ENCODE results near the gene CFL1. TPM values are rescaled to one million over a fixed set of nuclear protein-coding genes. Genes with fewer than 3 reads are reported as not detected.

The CFL1 gene
- total and polyA plus RNA-seq, 5 donors from 2014 or later, result 737 to 3,209 (median 2,553) TPM

- Histone ChIP-seq H3K36me3 (ENCODE audit: control insufficient read depth, insufficient read depth, low read length) (peaks cover 14% of the 10 kb centered on the region), H3K4me3 (ENCODE audit: low read depth, low read length) (no peak within 1 kb of the TSS), H3K27me3 (ENCODE audit: control insufficient read depth, insufficient read depth, low read length) (no peaks in the 10 kb centered on the region), H3K9me3 (ENCODE audit: control insufficient read depth in 2 of 2, low read length in 2 of 2) (no peaks in the 10 kb centered on the region), H3K4me1 (ENCODE audit: control insufficient read depth, insufficient read depth, low read length, poor library complexity, severe bottlenecking) (peaks cover 27% of the 10 kb centered on the region), H3K27ac (ENCODE audit: insufficient read depth, low read length, poor library complexity, severe bottlenecking) (peak within 1 kb of the TSS; percentile 33)
- Mint-ChIP-seq H3K4me1 (peaks cover 0 to 45% (median 17%) of the 10 kb centered on the region in 4 donors), H3K4me3 (peak within 1 kb of the TSS in 3 of 4 donors; percentile 41 to 75 (median 75)), H3K27me3 (no peaks in the 10 kb centered on the region), H3K27ac (peak within 1 kb of the TSS in 2 of 3 donors; percentile 66 to 69), H3K9me3 (no peaks in the 10 kb centered on the region), H3K36me3 (peaks cover 6% of the 10 kb centered on the region)
- peak in 1 of 3 donors; percentile 61 for DNase-seq
- ATAC-seq (ENCODE audit: low read depth in 2 of 2), result peak; percentile 61 to 62
Measured at GRCh38 chr11:65879617-65880016, 21.6 kb upstream of the CFL1 start, which contains the start of gene CTSW. Gene CTSW (plus strand): TSS chr11:65879837. CDS start chr11:65879855, 18 bp downstream.

- Mint-ChIP-seq H3K4me3 (peak overlapping the region; percentile 73 to 99 (median 88)), H3K36me3 (no peaks in the 10 kb centered on the region), H3K9me3 (no peaks in the 10 kb centered on the region), H3K27me3 (peaks cover 11% of the 10 kb centered on the region), H3K4me1 (peaks cover 0 to 32% (median 10%) of the 10 kb centered on the region in 4 donors), H3K27ac (peak overlapping the region; percentile 63 to 95 (median 79))
- Histone ChIP-seq H3K4me3 (ENCODE audit: low read depth, low read length) (peak overlapping the region; percentile 61), H3K27me3 (ENCODE audit: control insufficient read depth, insufficient read depth, low read length) (no peaks in the 10 kb centered on the region), H3K4me1 (ENCODE audit: control insufficient read depth, insufficient read depth, low read length, poor library complexity, severe bottlenecking) (peaks cover 16% of the 10 kb centered on the region), H3K36me3 (ENCODE audit: control insufficient read depth, insufficient read depth, low read length) (no peaks in the 10 kb centered on the region), H3K9me3 (ENCODE audit: control insufficient read depth in 2 of 2, low read length in 2 of 2) (no peaks in the 10 kb centered on the region), H3K27ac (ENCODE audit: insufficient read depth, low read length, poor library complexity, severe bottlenecking) (peak overlapping the region; percentile 88)
- ATAC-seq (ENCODE audit: low read depth in 2 of 2) (peak; percentile 88 to 92), DNase-seq (peak; percentile 93 to 96 (median 93))
Measured at GRCh38 chr11:65873318-65874156, 15.6 kb upstream of the CFL1 start.

- H3K27me3 ChIP-seq (ENCODE audit: control insufficient read depth, insufficient read depth, low read length), result no peaks in the 10 kb centered on the region
- no peaks in the 10 kb centered on the region for H3K36me3 Mint-ChIP-seq
- H3K4me3 Mint-ChIP-seq, result peak within 1 kb of the TSS; percentile 73 to 99 (median 88)
- peaks cover 11% of the 10 kb centered on the region for H3K27me3 Mint-ChIP-seq
- H3K36me3 ChIP-seq (ENCODE audit: control insufficient read depth, insufficient read depth, low read length), result peaks cover 1% of the 10 kb centered on the region
- DNase-seq, result no peak
- peaks cover 16% of the 10 kb centered on the region for H3K4me1 ChIP-seq (ENCODE audit: control insufficient read depth, insufficient read depth, low read length, poor library complexity, severe bottlenecking)
- peak within 1 kb of the TSS; percentile 61 for H3K4me3 ChIP-seq (ENCODE audit: low read depth, low read length)
- H3K27ac ChIP-seq (ENCODE audit: insufficient read depth, low read length, poor library complexity, severe bottlenecking), result peak within 1 kb of the TSS; percentile 88
- no peaks in the 10 kb centered on the region for H3K9me3 ChIP-seq (ENCODE audit: control insufficient read depth in 2 of 2, low read length in 2 of 2)
- peak within 1 kb of the TSS; percentile 73 to 95 (median 79) for H3K27ac Mint-ChIP-seq
- ATAC-seq (ENCODE audit: low read depth in 2 of 2), result no peak
- peaks cover 0 to 27% (median 10%) of the 10 kb centered on the region in 4 donors for H3K4me1 Mint-ChIP-seq
- no peaks in the 10 kb centered on the region for H3K9me3 Mint-ChIP-seq
Measured at GRCh38 chr11:65872586-65873317, 14.8 kb upstream of the CFL1 start, which contains the start of gene EFEMP2. Gene EFEMP2 (minus strand): TSS chr11:65872800. CDS start chr11:65872354, 446 bp downstream.

- Histone ChIP-seq H3K27me3 (ENCODE audit: control insufficient read depth, insufficient read depth, low read length) (no peaks in the 10 kb centered on the region), H3K4me3 (ENCODE audit: low read depth, low read length) (no peak overlapping the region), H3K9me3 (ENCODE audit: control insufficient read depth in 2 of 2, low read length in 2 of 2) (no peaks in the 10 kb centered on the region), H3K36me3 (ENCODE audit: control insufficient read depth, insufficient read depth, low read length) (peaks cover 2% of the 10 kb centered on the region), H3K27ac (ENCODE audit: insufficient read depth, low read length, poor library complexity, severe bottlenecking) (no peak overlapping the region), H3K4me1 (ENCODE audit: control insufficient read depth, insufficient read depth, low read length, poor library complexity, severe bottlenecking) (peaks cover 16% of the 10 kb centered on the region)
- H3K36me3 Mint-ChIP-seq, result no peaks in the 10 kb centered on the region
- H3K27ac Mint-ChIP-seq, result peak overlapping the region in 2 of 3 donors; percentile 26 to 32
- no peaks in the 10 kb centered on the region for H3K9me3 Mint-ChIP-seq
- H3K4me3 Mint-ChIP-seq, result peak overlapping the region in 3 of 4 donors; percentile 44 to 81 (median 52)
- ATAC-seq (ENCODE audit: low read depth in 2 of 2), result no peak
- DNase-seq, result no peak
- H3K4me1 Mint-ChIP-seq, result peaks cover 0 to 27% (median 10%) of the 10 kb centered on the region in 4 donors
- peaks cover 11% of the 10 kb centered on the region for H3K27me3 Mint-ChIP-seq
Measured at GRCh38 chr11:65871811-65872548, 14.0 kb upstream of the CFL1 start.

- peaks cover 0 to 24% (median 10%) of the 10 kb centered on the region in 4 donors for H3K4me1 Mint-ChIP-seq
- H3K27ac Mint-ChIP-seq, result peak overlapping the region in 1 of 3 donors; percentile 20
- no peaks in the 10 kb centered on the region for H3K36me3 Mint-ChIP-seq
- H3K9me3 Mint-ChIP-seq, result no peaks in the 10 kb centered on the region
- peak overlapping the region in 2 of 4 donors; percentile 66 to 75 for H3K4me3 Mint-ChIP-seq
- H3K4me3 ChIP-seq (ENCODE audit: low read depth, low read length), result no peak overlapping the region
- ATAC-seq (ENCODE audit: low read depth in 2 of 2), result no peak
- no peak overlapping the region for H3K27ac ChIP-seq (ENCODE audit: insufficient read depth, low read length, poor library complexity, severe bottlenecking)
- no peaks in the 10 kb centered on the region for H3K27me3 ChIP-seq (ENCODE audit: control insufficient read depth, insufficient read depth, low read length)
- H3K36me3 ChIP-seq (ENCODE audit: control insufficient read depth, insufficient read depth, low read length), result peaks cover 4% of the 10 kb centered on the region
- no peaks in the 10 kb centered on the region for H3K9me3 ChIP-seq (ENCODE audit: control insufficient read depth in 2 of 2, low read length in 2 of 2)
- no peak for DNase-seq
- peaks cover 16% of the 10 kb centered on the region for H3K4me1 ChIP-seq (ENCODE audit: control insufficient read depth, insufficient read depth, low read length, poor library complexity, severe bottlenecking)
- H3K27me3 Mint-ChIP-seq, result peaks cover 11% of the 10 kb centered on the region
Measured at GRCh38 chr11:65870706-65871681, 13.0 kb upstream of the CFL1 start.

- Mint-ChIP-seq H3K27ac (peak overlapping the region in 1 of 3 donors; percentile 90), H3K9me3 (no peaks in the 10 kb centered on the region), H3K4me3 (peak overlapping the region in 1 of 4 donors; percentile 75), H3K27me3 (peaks cover 11% of the 10 kb centered on the region), H3K36me3 (no peaks in the 10 kb centered on the region), H3K4me1 (peaks cover 0 to 24% (median 10%) of the 10 kb centered on the region in 4 donors)
- Histone ChIP-seq H3K27ac (ENCODE audit: insufficient read depth, low read length, poor library complexity, severe bottlenecking) (no peak overlapping the region), H3K9me3 (ENCODE audit: control insufficient read depth in 2 of 2, low read length in 2 of 2) (no peaks in the 10 kb centered on the region), H3K4me3 (ENCODE audit: low read depth, low read length) (no peak overlapping the region), H3K4me1 (ENCODE audit: control insufficient read depth, insufficient read depth, low read length, poor library complexity, severe bottlenecking) (peaks cover 16% of the 10 kb centered on the region), H3K27me3 (ENCODE audit: control insufficient read depth, insufficient read depth, low read length) (no peaks in the 10 kb centered on the region), H3K36me3 (ENCODE audit: control insufficient read depth, insufficient read depth, low read length) (peaks cover 9% of the 10 kb centered on the region)
- DNase-seq (no peak), ATAC-seq (ENCODE audit: low read depth in 2 of 2) (no peak)
Measured at GRCh38 chr11:65870307-65870658, 12.3 kb upstream of the CFL1 start.
